GM21528 (cell line): ENCODE results near the gene CHCHD3.

Experiments used
- ATAC-seq: cut with Tn5 transposase; IDR thresholded peaks from one replicate; pipeline ENCODE4 v1.9.1; 2021; ENCODE audit warnings: mild to moderate bottlenecking, moderate library complexity; ENCODE audit not compliant: unreplicated experiment, low FRiP score

Gene CHCHD3

GRCh38 chr7:132877573-132877972 lies 204.3 kb downstream of the CHCHD3 start:
- ATAC-seq, result no peak

DNA sequence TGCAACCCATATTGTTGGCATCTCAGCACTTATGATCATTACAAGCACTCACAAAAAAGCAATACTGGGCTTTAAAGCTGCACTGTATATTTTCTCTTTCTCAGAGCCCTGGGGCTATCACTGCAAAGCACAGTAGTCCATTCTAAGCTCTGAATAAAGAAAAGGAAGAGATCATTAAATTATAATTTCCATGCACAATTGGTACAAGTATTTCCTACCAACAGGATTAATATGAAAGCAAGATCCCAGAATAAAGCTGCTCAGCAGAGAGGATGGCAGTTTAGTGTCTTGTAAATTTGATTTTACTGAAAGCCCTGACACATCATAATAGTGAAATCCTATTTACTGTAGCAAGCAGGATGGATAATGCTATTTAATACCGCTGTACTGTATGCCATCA lies 205.3 kb downstream of the CHCHD3 start:
- ATAC-seq, result no peak

- ATAC-seq, result no peak
Observed at GRCh38 chr7:132872034-132872433, 209.9 kb downstream of the CHCHD3 start.

DNA sequence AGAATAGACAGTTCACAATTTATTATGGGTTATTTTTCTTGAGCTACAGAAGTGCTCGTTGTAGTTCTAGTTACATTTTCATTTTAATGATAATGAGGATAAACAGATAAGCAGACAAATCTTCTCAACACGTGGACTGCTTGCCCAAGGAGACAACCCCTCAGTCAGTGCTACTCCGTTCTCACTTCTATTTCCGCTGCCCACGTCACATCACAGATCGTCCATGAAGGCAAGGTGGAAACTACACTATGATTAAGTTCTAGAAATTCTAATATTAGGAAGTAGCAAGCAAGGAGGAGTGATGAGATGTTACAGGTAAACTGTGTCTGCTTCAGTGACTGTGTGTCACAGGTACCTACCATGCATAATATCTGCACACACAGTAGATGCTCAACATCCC lies 210.5 kb downstream of the CHCHD3 start:
- ATAC-seq, result no peak

DNA sequence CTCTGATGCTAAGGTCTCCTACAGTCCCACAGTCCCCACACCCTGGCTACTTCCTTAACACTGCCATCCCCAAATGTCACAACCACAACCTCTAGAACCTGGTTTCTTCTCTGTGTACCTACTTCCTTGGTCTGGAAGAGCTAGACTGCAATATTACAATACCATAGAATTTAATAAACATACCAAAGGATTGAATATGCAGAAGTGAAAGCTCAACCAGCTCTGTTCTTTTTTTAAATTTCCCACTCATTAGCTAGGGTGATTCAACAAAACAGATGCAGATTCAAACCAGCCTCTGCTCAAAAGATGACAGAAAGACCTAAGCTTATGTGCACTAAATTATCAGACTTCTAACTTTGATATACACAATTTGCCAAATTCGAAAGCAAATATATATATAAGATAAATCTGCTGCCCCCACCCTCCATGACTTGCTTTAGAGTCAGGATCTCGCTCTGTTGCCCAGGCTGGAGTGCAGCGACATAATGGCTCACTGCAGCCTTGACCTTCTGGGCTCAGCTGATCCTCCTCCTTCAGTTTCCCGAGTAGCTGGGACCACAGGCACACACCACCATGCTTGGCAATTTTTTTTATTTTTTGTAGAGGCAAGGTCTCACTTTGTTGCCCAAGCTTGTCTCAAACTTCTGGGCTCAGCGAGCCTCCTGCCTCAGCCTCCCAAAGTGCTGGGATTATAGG lies 212.6 kb downstream of the CHCHD3 start:
- ATAC-seq, result no peak

DNA sequence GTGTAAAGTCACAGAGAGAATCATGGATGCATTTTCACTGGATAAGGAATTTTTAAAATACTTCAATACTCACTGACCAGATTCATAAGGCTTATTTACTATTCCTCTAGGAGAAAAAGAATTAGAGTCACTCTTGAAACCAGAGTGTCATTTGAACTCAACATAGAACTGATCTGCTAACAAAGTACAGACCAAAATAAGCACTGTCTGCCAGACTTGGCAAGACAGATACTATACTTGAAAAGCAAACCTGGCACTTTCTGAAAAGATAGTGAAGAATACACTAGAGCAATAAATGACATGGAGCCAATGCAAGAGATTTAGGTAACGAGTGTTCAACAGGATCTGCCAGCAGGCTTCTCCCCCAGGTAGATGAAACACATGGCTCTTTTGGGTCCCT lies 215.3 kb downstream of the CHCHD3 start:
- ATAC-seq, result no peak

DNA sequence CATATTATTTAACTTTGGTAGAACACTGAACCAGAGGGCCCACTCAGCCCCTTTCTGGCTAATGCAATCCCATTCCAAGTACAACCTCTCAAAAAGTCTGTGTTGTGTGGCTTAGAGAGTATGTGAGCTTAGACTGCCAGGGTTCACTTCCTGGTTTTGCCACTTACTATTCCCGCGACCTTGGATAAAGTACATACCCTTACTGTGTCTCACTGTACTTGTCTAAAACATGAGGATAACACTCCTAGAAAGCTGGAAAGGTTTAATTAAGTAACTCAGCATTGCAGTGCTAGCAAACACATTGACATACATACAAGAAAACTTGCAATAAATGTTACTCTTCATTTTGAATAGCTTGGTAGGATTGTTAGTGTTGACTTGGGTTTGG lies 215.8 kb downstream of the CHCHD3 start:
- no peak for ATAC-seq

DNA sequence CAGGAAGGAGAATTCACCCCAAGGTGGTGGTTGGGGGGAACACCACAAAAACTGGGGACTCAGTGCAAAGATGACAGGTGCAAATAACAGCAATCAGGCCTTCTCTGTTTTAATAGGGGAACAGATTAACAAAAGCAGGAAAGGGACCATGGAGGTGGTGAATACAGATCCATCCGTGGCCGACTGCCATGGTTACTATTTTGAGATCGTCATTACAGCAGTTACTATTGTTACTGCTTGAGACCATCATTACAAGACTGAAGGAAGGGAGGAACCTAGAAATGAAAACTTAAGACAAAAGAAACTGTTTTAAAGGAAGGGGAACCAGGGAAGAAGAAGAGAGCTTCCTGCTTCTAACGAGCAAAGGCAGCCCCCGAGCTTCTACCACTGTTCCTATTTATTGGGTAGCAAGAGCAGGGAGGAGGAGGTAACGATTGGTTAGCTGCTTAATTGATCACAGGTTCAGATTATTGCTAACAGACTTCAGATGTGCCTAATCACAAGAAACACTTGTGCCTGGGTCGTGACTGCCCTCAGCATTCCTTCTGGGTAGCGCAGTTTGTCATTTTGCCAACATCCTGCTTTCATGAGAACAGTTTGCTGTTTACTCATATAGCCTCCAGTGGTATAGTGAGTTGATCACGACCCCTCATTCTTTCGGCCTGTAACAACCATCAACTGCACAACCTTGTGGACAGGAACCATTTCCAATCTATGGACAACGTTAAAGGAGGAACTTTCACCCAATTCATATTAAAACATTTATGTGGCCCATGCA lies 216.3 kb downstream of the CHCHD3 start:
- no peak for ATAC-seq

GRCh38 chr7:132861940-132862554 lies 219.8 kb downstream of the CHCHD3 start:
- ATAC-seq, result no peak

GRCh38 chr7:132861424-132861823 lies 220.5 kb downstream of the CHCHD3 start:
- no peak for ATAC-seq

GRCh38 chr7:132859199-132859598 lies 222.7 kb downstream of the CHCHD3 start:
- no peak for ATAC-seq

GRCh38 chr7:132858760-132859159 lies 223.1 kb downstream of the CHCHD3 start:
- ATAC-seq, result no peak

DNA sequence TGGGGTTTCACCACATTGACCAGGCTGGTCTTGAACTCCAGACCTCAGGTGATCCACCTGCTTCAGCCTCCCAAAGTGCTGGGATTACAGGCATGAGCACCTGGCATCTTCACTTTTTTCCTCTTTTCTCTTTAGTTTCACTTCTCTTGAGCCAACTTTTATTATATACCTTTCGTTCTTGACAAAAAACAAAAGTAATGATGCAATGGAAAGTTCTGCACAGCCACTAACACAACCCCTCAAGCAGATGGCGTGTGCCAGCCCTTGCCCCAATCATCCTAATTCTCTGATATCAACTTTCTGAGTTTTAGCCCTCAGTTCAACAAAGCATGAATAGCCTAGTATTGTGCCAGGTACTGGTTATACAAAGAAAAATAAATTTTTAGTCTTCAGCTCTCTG lies 223.6 kb downstream of the CHCHD3 start:
- no peak for ATAC-seq

DNA sequence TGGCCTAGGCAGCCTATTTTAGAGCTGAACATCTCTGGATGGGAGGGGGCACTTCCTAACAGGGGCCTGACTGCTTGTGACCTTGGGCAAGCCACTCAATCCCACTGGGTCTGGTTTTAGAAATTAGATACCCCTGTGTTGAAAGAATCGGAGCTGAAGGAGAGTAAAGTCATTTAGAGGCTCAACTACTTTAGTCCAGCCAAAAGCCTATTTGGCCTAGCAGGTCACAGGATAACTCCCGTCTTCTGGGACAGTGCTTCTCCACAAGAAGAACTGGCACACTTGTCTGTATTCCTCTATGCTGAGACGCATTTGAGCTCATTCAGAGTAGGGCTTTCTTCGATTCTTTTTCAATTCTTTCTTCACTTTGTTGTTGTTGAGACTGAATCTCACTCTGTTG lies 224.2 kb downstream of the CHCHD3 start:
- no peak for ATAC-seq

GRCh38 chr7:132857031-132857430 lies 224.9 kb downstream of the CHCHD3 start:
- ATAC-seq, result no peak

DNA sequence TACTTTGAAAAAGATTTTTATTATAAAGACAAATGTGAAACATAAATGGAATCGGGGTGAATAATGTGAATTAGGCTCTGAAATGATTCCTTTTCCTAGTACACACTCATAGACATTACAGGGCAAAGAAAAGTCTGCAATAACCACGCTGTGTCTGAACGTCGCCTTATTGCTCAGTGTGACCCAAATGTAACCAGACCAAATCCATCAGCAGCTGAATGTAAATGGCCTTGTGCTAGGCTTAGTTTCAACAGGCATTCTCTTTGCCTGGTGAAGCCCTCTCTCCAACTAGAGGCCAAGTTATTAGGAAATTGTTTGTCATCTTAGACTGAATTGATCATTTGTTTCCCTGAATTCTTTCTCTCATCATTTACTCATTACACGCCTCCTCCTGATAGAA lies 225.5 kb downstream of the CHCHD3 start:
- ATAC-seq, result no peak

DNA sequence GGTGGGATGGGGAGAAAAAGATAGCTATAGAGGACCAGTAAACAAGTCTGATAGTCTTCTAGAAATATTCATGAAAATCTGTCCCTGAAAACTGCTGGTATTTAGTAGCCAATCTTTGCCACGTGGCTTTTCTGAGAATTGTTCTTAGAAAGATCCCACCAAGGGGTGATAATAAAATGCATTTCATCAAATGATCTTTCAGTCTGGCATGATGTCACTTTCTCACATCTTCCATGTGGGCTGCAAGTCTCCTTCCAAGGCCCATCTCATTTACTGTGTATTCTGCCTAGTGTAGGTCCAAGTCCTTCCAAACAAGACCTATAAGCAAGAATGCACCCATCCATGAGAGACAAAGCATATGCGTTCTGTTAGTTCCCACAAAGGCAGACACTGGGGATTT lies 226.0 kb downstream of the CHCHD3 start:
- no peak for ATAC-seq

GRCh38 chr7:132854238-132854637 lies 227.7 kb downstream of the CHCHD3 start:
- ATAC-seq, result no peak

DNA sequence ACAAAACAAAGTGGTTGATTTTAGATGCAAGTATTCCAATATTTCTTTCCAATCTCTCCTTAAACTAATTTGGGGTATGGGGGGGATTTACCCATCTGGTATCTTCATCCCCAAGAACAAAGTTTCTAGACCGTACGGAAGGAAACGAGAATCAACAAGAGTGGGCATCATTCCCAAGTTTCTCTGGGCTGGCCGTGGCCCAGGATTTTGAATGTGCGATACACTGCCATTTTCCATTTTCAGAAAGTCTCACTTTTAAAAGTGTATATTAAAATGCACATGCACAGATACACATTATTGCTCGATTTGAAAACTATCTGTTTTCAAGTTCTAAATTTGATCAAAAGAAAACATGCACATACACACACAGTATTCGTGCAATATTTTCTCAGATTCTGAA lies 234.5 kb downstream of the CHCHD3 start:
- no peak for ATAC-seq

DNA sequence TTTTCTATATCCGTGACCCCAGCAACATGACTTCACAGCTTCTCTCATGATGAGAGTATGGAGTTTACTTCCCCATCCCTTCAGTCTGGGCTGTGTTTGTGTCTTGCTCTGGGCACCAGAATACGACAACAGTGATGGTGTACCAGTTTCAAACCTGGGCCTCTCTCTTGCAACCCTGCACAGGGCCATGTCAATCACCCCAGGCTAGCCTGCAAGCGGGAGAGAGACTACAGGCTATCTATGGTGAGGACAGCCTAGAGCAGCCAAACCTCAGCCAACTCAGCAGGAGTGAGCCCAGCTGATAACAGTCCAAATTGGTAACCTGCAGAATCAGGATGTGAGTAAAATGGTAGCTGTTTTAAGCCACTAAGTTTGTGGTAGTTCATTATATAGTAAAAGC lies 235.8 kb downstream of the CHCHD3 start:
- no peak for ATAC-seq

- ATAC-seq, result no peak
Observed at GRCh38 chr7:132842478-132842877, 239.4 kb downstream of the CHCHD3 start.

DNA sequence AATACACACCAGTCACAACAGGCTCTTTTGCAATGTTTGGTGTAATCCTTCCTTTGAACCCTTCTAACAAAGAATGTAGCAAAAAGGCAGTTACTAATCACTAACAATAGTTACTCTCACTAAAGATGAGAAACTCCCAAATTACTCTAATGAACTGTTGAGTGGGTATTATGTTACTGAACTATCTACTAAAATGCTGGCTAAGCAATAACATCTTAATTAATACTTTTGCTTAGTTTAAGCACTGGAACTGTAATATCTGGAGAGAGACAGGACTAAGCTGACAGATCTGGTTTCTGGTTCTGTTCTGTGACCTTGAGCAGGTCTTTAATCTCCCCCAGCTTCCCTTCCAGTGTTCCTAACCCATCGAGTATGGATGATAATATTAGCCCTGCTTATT lies 241.7 kb downstream of the CHCHD3 start:
- no peak for ATAC-seq
